Panc1 (cell line): ENCODE results near the gene USH2A. TPM values are rescaled to one million over a fixed set of nuclear protein-coding genes. Genes with fewer than 3 reads are reported as not detected.

Experiments
- ATAC-seq: fragments of 200-7000 bp; cut with Tn5 transposase; 2 replicates; pipeline ENCODE4 v1.9.1; 2020; ENCODE audit warnings: mild to moderate bottlenecking, moderate library complexity
- BruUV-seq: library from RNA; stranded (reverse); fragments of 400-500 nt; replicated peaks from 2 replicates; lab custom pipeline; 2021; lab: Mats Ljungman, UMichigan
- CTCF ChIA-PET: fragments of 300-600 bp; sonication (Branson Sonifier 250); formaldehyde crosslinking; loops from one replicate; lab custom pipeline; 2022; ENCODE audit warnings: antibody characterized with exemption; lab: Charles Lee
- POLR2A ChIA-PET: fragments of 300-600 bp; sonication (Branson Sonifier 250); formaldehyde crosslinking; loops from one replicate; lab custom pipeline; 2022; ENCODE audit warnings: antibody characterized with exemption; lab: Charles Lee
- DNase-seq: peaks from one replicate; pipeline ENCODE4 v3.0.0-alpha.2; 2010; ENCODE audit warnings: low read depth, low spot score
- H3K27ac ChIP-seq: 2 replicates; pipeline ENCODE4 v1.5.1; 2011; ENCODE audit warnings: mild to moderate bottlenecking, low read length, inconsistent platforms
- H3K27me3 ChIP-seq: fragments of 200-500 bp; sonication (Bioruptor generic); 2 replicates; pipeline ENCODE4 v1.6.0; 2014; ENCODE audit warnings: low read length, inconsistent platforms; ENCODE audit not compliant: control insufficient read depth, insufficient read depth
- H3K36me3 ChIP-seq: fragments of 200-500 bp; sonication (Bioruptor generic); 2 replicates; pipeline ENCODE4 v1.5.1; 2014; ENCODE audit warnings: inconsistent platforms, mild to moderate bottlenecking, low read length, moderate library complexity; ENCODE audit not compliant: control insufficient read depth, insufficient read depth
- H3K4me1 ChIP-seq: 2 replicates; pipeline ENCODE4 v1.5.1; 2011; ENCODE audit warnings: inconsistent platforms, mild to moderate bottlenecking, low read length, moderate library complexity; ENCODE audit not compliant: control insufficient read depth, insufficient read depth
- H3K4me3 ChIP-seq, 2 experiments: 2 replicates each; pipeline ENCODE4 v1.5.1; 2011 to 2012; ENCODE audit warnings: low read depth in 2 of 2, low read length in 2 of 2, mild to moderate bottlenecking in 2 of 2, inconsistent platforms in 1 of 2, moderate library complexity in 1 of 2
- H3K9me3 ChIP-seq: fragments of 200-500 bp; sonication (Bioruptor generic); 2 replicates; pipeline ENCODE4 v1.5.1; 2014; ENCODE audit warnings: low read depth, mild to moderate bottlenecking, inconsistent platforms, low read length, moderate library complexity; ENCODE audit not compliant: control insufficient read depth, insufficient read depth
- POLR2AphosphoS5 ChIP-seq: IDR thresholded peaks from 2 replicates; pipeline ENCODE4 v1.6.1; 2012; ENCODE audit warnings: mild to moderate bottlenecking, low read depth, low read length, moderate library complexity
- SIN3A ChIP-seq: IDR thresholded peaks from 2 replicates; pipeline ENCODE4 v1.6.1; 2012; ENCODE audit warnings: low read depth, mild to moderate bottlenecking, low read length, moderate library complexity, borderline replicate concordance; ENCODE audit not compliant: insufficient read depth
- TCF7L2 ChIP-seq: IDR thresholded peaks from 2 replicates; pipeline ENCODE4 v1.6.1; 2011; ENCODE audit warnings: mild to moderate bottlenecking, low read depth, low read length, inconsistent platforms
- in situ Hi-C: cut with HindIII; loops from 2 replicates; pipeline ENCODE4 v1.10.0; 2016; ENCODE audit warnings: low sequenced_read_pairs, low pct_unique_long_range_greater_than_20kb
- intact Hi-C: fragments of 100-400 bp; cut with micrococcal nuclease; formaldehyde crosslinking; loops from one replicate; pipeline ENCODE4 v1.10.0; 2022; ENCODE audit not compliant: unreplicated experiment
- total RNA-seq: library from RNA; stranded (reverse); gene quantifications from one replicate; pipeline ENCODE4 v1.2.1, GENCODE V29; 2021; ENCODE audit not compliant: unreplicated experiment
- TF ChIP-seq, protein P1 (sequence below): fragments of 450-650 bp; IDR thresholded peaks from 2 replicates; pipeline ENCODE4 v1.5.1; 2017; ENCODE audit warnings: mild to moderate bottlenecking
- TF ChIP-seq, protein P2 (sequence below), 2 experiments: IDR thresholded peaks; 2 replicates each; pipeline ENCODE4 v1.6.1; 2011 to 2012; ENCODE audit warnings: low read depth in 2 of 2, control low read depth in 1 of 2, low read length in 1 of 2, mild to moderate bottlenecking in 1 of 2, moderate library complexity in 1 of 2; ENCODE audit not compliant: insufficient read depth in 1 of 2

The USH2A gene
- total RNA-seq, 1 experiment from 2014 or later = not detected

DNA sequence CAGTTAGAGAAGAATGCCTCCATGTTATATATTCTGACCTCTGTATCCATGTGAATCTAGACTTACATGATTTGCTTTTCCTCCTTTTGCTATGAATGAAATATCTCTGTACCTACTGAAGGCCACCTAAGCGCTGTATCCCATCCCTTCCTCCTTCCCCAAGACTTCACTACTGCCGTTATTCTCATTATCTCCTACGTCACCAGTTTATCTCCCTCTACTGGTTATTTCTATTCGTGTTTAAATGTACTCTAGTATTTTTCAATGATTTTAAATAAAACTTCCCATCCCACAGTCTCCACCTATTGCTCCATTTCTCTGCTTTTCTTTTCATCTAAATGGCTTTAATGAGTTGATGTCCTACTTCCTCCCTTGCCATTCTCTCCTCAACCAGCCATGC is 746.1 kb downstream of the USH2A start:
- TF ChIP-seq POLR2AphosphoS5 (no peak), SIN3A (no peak), TCF7L2 (no peak)
- TF ChIP-seq, protein P1, sequence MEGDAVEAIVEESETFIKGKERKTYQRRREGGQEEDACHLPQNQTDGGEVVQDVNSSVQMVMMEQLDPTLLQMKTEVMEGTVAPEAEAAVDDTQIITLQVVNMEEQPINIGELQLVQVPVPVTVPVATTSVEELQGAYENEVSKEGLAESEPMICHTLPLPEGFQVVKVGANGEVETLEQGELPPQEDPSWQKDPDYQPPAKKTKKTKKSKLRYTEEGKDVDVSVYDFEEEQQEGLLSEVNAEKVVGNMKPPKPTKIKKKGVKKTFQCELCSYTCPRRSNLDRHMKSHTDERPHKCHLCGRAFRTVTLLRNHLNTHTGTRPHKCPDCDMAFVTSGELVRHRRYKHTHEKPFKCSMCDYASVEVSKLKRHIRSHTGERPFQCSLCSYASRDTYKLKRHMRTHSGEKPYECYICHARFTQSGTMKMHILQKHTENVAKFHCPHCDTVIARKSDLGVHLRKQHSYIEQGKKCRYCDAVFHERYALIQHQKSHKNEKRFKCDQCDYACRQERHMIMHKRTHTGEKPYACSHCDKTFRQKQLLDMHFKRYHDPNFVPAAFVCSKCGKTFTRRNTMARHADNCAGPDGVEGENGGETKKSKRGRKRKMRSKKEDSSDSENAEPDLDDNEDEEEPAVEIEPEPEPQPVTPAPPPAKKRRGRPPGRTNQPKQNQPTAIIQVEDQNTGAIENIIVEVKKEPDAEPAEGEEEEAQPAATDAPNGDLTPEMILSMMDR = no peak
- TF ChIP-seq, protein P2, sequence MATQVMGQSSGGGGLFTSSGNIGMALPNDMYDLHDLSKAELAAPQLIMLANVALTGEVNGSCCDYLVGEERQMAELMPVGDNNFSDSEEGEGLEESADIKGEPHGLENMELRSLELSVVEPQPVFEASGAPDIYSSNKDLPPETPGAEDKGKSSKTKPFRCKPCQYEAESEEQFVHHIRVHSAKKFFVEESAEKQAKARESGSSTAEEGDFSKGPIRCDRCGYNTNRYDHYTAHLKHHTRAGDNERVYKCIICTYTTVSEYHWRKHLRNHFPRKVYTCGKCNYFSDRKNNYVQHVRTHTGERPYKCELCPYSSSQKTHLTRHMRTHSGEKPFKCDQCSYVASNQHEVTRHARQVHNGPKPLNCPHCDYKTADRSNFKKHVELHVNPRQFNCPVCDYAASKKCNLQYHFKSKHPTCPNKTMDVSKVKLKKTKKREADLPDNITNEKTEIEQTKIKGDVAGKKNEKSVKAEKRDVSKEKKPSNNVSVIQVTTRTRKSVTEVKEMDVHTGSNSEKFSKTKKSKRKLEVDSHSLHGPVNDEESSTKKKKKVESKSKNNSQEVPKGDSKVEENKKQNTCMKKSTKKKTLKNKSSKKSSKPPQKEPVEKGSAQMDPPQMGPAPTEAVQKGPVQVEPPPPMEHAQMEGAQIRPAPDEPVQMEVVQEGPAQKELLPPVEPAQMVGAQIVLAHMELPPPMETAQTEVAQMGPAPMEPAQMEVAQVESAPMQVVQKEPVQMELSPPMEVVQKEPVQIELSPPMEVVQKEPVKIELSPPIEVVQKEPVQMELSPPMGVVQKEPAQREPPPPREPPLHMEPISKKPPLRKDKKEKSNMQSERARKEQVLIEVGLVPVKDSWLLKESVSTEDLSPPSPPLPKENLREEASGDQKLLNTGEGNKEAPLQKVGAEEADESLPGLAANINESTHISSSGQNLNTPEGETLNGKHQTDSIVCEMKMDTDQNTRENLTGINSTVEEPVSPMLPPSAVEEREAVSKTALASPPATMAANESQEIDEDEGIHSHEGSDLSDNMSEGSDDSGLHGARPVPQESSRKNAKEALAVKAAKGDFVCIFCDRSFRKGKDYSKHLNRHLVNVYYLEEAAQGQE (IDR thresholded peaks at IDR 0.05; ENCODE audit: insufficient read depth in 1 of 2, low read depth in 2 of 2, low read length in 1 of 2) = no peak
- H3K4me1 ChIP-seq = no peaks in the 10 kb centered on the region
- in situ Hi-C loops = no loop called here
- ATAC-seq (no peak), DNase-seq (no peak)
- no peak overlapping the region for H3K27ac ChIP-seq
- intact Hi-C loops = no loop called here
- H3K4me3 ChIP-seq = no peak overlapping the region
- H3K9me3 ChIP-seq = no peaks in the 10 kb centered on the region
- BruUV-seq = no TSS peak
- POLR2A ChIA-PET = no interaction called here
- CTCF ChIA-PET = no interaction called here
- H3K27me3 ChIP-seq = no peaks in the 10 kb centered on the region
- no peaks in the 10 kb centered on the region for H3K36me3 ChIP-seq

DNA sequence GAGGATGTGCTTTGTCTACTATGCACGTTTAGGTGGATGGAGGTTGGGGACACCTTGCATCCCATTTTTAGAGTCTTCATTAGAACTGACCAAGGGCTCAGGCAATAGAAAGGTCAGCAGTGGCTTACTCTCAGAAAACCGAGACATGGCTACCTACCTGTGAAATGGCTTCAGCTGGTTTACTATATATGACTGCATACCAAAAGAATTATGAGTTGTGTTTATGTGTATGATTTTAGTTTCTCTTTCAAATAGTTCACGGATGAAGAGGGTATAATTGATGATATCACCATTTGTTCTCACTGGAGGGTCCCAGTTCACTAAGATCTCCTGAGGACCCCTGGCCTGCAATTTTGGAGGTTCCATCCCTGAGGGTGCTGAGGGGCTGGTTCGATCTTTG is 749.3 kb downstream of the USH2A start:
- in situ Hi-C loops (no loop called here), intact Hi-C loops (no loop called here)
- Histone ChIP-seq H3K36me3 (no peaks in the 10 kb centered on the region), H3K9me3 (no peaks in the 10 kb centered on the region), H3K27me3 (no peaks in the 10 kb centered on the region), H3K4me1 (no peaks in the 10 kb centered on the region), H3K27ac (no peak overlapping the region), H3K4me3 (no peak overlapping the region)
- DNase-seq (no peak), ATAC-seq (no peak)
- CTCF ChIA-PET = no interaction called here
- no TSS peak for BruUV-seq
- POLR2A ChIA-PET = no interaction called here
- TF ChIP-seq TCF7L2 = no peak
- TF ChIP-seq SIN3A = no peak
- TF ChIP-seq, protein P2 (IDR thresholded peaks at IDR 0.05; ENCODE audit: insufficient read depth in 1 of 2, low read depth in 2 of 2, low read length in 1 of 2) = no peak
- no peak for TF ChIP-seq POLR2AphosphoS5
- TF ChIP-seq, protein P1 = no peak
